HG02763 (cell line): Measurements from ENCODE around the gene PAQR3.

Source experiments
- ATAC-seq: cut with Tn5 transposase; IDR thresholded peaks from one replicate; pipeline ENCODE4 v1.9.1; 2021; ENCODE audit warnings: mild to moderate bottlenecking, moderate library complexity; ENCODE audit not compliant: unreplicated experiment

Gene PAQR3

GRCh38 chr4:78863254-78863869, 75.9 kb downstream of the PAQR3 start:
- peak; percentile 56 for ATAC-seq

- no peak for ATAC-seq
These were observed 76.9 kb downstream of the PAQR3 start for GRCh38 chr4:78862314-78862737.
